ENCODE data around the gene TMEM202. TPM values are rescaled to one million over a fixed set of nuclear protein-coding genes. Genes with fewer than 3 reads are reported as not detected.

Gene TMEM202
- total and polyA plus RNA-seq, 2 donors (not counting 3 experiments of a cell fraction or from before 2014, with no cell fraction given) = not detected

GRCh38 chr15:72379856-72380430, 18.2 kb upstream of the TMEM202 start:
- no peaks in the 10 kb centered on the region for H4K20me1 ChIP-seq (replicated peaks; ENCODE audit: control insufficient read depth, extremely low read depth, insufficient read depth, low read length)
- no TSS peak for BruUV-seq (replicated peaks)
- H3K27me3 ChIP-seq (ENCODE audit: control insufficient read depth in 2 of 2, insufficient read depth in 2 of 2, low read length in 2 of 2) = peaks cover 10 to 11% of the 10 kb centered on the region in 2 experiments
- ChIA-PET CTCF (no interaction called here), POLR2A (no interaction called here)
- dilution Hi-C loops (cut with MboI; ENCODE audit: extremely low pct_ligation_motif_present, low sequenced_read_pairs) (no loop called here), intact Hi-C loops (cut with micrococcal nuclease) (loop anchor here (10.0 kb wide), 1 partner anchor 155 kb away; no protein-coding TSS in a partner anchor)
- H3K9me3 ChIP-seq (replicated peaks; ENCODE audit: control insufficient read depth, insufficient read depth, low read length) = no peaks in the 10 kb centered on the region
- H3K4me3 ChIP-seq (replicated peaks in 1 of 3; ENCODE audit: insufficient read depth in 1 of 3, low read depth in 1 of 3, low read length in 3 of 3) = no peak overlapping the region
- H2AFZ ChIP-seq (ENCODE audit: low read depth, low read length) = peak overlapping the region; percentile 26
- no peaks in the 10 kb centered on the region for H3K9me1 ChIP-seq (replicated peaks; ENCODE audit: control insufficient read depth, extremely low read depth, insufficient read depth, low read length)
- TF ChIP-seq POLR2AphosphoS5 (IDR thresholded peaks at IDR 0.05; ENCODE audit: insufficient read depth, low read depth, low read length) (no peak), JUN (IDR thresholded peaks at IDR 0.05; ENCODE audit: borderline replicate concordance, insufficient read depth, insufficient read length, low read depth) (no peak), FOS (IDR thresholded peaks at IDR 0.05; ENCODE audit: borderline replicate concordance, insufficient read depth, low read length) (no peak), EZH2 (IDR thresholded peaks at IDR 0.05; ENCODE audit: borderline replicate concordance, low read depth, low read length, severe bottlenecking) (no peak), MYC (IDR thresholded peaks at IDR 0.05; ENCODE audit: low read depth, low read length) (no peak), POLR2A (IDR thresholded peaks at IDR 0.05; ENCODE audit: low read depth, low read length) (no peak), GATA2 (IDR thresholded peaks at IDR 0.05; ENCODE audit: insufficient read depth, insufficient read length, low read depth, low read length) (no peak), CTCF (IDR thresholded peaks at IDR 0.05; ENCODE audit: extremely low read depth in 1 of 2, insufficient read depth in 1 of 2, low read depth in 1 of 2, low read length in 2 of 2) (no peak)
- DNase-seq (ENCODE audit: low read depth, low spot score) (peak; percentile 82), FAIRE-seq (peak; percentile 96)
- H3K4me1 ChIP-seq (ENCODE audit: control insufficient read depth, extremely low read depth, insufficient read depth, low read length) = peaks cover 22% of the 10 kb centered on the region
- H3K79me2 ChIP-seq (ENCODE audit: control insufficient read depth, insufficient read depth, low read length) = peaks cover 2% of the 10 kb centered on the region
- H3K27ac ChIP-seq (ENCODE audit: insufficient read depth, low read depth, low read length) = peak overlapping the region; percentile 15
- H3K36me3 ChIP-seq (ENCODE audit: control insufficient read depth in 2 of 2, extremely low read depth in 1 of 2, insufficient read depth in 2 of 2, low read length in 2 of 2) = no peaks in the 10 kb centered on the region
- peak overlapping the region; percentile 40 for H3K4me2 ChIP-seq (ENCODE audit: insufficient read depth, low read length)
- no peak overlapping the region for H3K9ac ChIP-seq (replicated peaks; ENCODE audit: extremely low read depth, insufficient read depth, low read length)
